ENCODE measurements around the gene PYM1.
A peak's percentile ranks its signal among the peaks of the same experiment; 100 is the strongest.

Gene PYM1

DNA sequence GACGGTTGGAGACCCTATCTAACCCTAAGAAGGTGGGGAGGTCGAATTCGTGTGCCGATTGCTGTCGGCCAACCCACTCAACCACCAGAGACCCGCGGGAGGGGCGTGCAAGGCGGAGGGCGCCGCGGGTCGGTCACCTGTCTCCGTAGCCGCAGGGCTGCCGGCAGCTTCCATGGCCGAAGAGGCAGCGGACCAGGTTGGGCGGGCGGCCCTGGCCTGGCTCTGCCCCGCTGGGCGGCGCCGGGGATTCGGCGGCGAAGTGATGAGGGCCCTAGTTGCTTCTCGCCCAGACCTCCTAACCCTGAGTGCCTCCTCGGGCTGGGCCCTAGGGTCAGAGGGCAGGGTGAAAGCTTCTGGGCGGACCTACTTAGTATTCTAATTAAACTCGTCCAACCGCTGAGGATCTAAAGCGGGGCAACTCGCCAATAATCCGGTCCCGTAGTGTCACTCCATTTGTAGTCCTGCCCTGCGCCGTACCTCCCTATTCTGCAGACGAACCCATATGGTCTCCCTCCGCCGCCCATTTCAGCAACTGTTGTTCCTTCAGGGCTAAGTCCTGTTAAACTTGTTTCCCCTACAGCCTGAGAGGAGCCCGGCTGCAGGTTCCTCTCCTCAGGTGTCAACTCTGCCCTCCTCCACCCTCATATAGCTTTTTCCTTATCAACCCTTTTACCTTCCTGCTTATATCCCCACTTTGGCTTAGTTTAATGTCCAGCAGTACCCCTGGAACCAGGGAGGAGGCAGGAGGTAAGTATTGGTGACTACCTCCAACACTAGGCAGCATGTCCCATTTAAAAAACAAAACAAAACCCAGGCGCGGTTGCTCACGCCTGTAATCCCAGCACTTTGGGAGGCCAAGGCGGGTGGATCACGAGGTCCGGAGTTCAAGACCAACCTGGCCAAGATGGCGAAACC, at the start of gene PYM1:
Gene PYM1, minus strand, starts transcription at position 307 of the 915 bp plus-strand sequence. Its CDS starts 133 bp downstream, at position 174.
- H3K4me3 ChIP-seq (replicated peaks; ENCODE audit: low read depth, low read length) = peak within 1 kb of the TSS; percentile 99
- peak; percentile 74 for DNase-seq (ENCODE audit: low read depth)
- TF ChIP-seq, protein P1, sequence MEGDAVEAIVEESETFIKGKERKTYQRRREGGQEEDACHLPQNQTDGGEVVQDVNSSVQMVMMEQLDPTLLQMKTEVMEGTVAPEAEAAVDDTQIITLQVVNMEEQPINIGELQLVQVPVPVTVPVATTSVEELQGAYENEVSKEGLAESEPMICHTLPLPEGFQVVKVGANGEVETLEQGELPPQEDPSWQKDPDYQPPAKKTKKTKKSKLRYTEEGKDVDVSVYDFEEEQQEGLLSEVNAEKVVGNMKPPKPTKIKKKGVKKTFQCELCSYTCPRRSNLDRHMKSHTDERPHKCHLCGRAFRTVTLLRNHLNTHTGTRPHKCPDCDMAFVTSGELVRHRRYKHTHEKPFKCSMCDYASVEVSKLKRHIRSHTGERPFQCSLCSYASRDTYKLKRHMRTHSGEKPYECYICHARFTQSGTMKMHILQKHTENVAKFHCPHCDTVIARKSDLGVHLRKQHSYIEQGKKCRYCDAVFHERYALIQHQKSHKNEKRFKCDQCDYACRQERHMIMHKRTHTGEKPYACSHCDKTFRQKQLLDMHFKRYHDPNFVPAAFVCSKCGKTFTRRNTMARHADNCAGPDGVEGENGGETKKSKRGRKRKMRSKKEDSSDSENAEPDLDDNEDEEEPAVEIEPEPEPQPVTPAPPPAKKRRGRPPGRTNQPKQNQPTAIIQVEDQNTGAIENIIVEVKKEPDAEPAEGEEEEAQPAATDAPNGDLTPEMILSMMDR (IDR thresholded peaks at IDR 0.05; ENCODE audit: low read length, missing control alignments) = no peak

- peak; percentile 50 for DNase-seq (ENCODE audit: low read depth)
- TF ChIP-seq, protein P1 (IDR thresholded peaks at IDR 0.05; ENCODE audit: low read length, missing control alignments) = no peak
- H3K4me3 ChIP-seq (replicated peaks; ENCODE audit: low read depth, low read length) = peak overlapping the region; percentile 94
Observed at GRCh38 chr12:55974308-55974730, 46.6 kb upstream of the PYM1 start.

GRCh38 chr12:55973599-55974307, 46.1 kb upstream of the PYM1 start, which contains the start of gene RAB5B:
Gene RAB5B, plus strand, starts transcription at chr12:55974078. Its CDS starts 12,883 bp downstream, at chr12:55986961.
- peak within 1 kb of the TSS; percentile 94 for H3K4me3 ChIP-seq (replicated peaks; ENCODE audit: low read depth, low read length)
- peak; percentile 100 for DNase-seq (ENCODE audit: low read depth)
- TF ChIP-seq, protein P1 (IDR thresholded peaks at IDR 0.05; ENCODE audit: low read length, missing control alignments) = peak; percentile 31

DNA sequence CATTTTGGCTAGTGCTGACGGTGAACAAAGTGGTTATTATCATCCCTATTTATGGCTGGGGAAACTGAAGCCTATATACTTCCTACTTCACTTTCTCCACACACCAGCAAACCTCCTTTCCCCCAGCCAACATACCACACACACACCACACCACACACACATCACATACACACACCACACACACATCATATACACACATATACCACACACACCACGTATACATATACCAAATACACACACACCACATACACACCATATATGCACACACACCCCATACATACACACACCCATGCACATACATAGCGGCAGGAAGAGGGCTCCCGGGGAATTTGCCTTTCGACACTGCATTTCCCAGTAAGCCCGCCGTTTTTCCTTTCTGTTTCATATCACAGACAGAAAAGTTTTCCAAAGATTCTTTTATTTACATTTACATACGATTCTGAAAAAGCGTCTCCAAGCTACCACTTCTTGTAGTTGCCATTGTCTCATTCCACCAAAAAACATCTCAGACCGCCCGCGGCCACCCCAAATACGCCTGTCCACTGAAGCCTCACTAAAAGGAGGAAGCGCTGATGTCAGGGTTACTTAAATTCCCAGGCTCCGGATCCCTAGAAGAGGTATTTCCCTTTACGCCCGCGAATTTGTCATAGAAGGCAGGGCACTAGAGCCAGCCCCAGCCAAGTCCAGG, 45.4 kb upstream of the PYM1 start:
- TF ChIP-seq, protein P1 (IDR thresholded peaks at IDR 0.05; ENCODE audit: low read length, missing control alignments) = no peak
- peak overlapping the region; percentile 78 for H3K4me3 ChIP-seq (replicated peaks; ENCODE audit: low read depth, low read length)
- peak; percentile 64 for DNase-seq (ENCODE audit: low read depth)

DNA sequence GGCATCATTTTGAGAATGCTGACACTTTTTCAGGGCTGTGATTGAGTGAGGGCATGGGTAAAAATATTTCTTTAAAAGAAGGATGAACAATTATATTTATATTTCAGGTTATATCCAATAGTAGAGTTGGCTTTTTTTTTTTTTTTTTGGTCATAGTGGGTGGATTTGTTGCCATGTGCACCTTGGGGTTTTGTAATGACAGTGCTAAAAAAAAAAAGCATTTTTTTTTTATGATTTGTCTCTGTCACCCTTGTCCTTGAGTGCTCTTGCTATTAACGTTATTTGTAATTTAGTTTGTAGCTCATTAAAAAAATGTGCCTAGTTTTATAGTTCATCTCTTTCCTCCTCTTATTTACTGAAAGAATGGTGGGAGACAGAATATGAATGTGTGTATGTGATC, 44.8 kb upstream of the PYM1 start:
- peak overlapping the region; percentile 78 for H3K4me3 ChIP-seq (replicated peaks; ENCODE audit: low read depth, low read length)
- TF ChIP-seq, protein P1 (IDR thresholded peaks at IDR 0.05; ENCODE audit: low read length, missing control alignments) = no peak
- no peak for DNase-seq (ENCODE audit: low read depth)

DNA sequence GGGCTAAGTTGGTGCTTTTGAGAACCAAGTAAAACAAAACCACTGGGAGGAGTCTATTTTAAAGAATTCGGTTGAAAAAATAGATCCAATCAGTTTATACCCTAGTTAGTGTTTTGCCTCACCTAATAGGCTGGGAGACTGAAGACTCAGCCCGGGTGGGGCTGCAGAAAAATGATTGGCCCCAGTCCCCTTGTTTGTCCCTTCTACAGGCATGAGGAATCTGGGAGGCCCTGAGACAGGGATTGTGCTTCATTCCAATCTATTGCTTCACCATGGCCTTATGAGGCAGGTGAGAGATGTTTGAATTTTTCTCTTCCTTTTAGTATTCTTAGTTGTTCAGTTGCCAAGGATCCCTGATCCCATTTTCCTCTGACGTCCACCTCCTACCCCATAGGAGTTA, 44.3 kb upstream of the PYM1 start:
- H3K4me3 ChIP-seq (replicated peaks; ENCODE audit: low read depth, low read length) = peak overlapping the region; percentile 78
- peak; percentile 79 for DNase-seq (ENCODE audit: low read depth)
- TF ChIP-seq, protein P1 (IDR thresholded peaks at IDR 0.05; ENCODE audit: low read length, missing control alignments) = no peak

Data from fibroblast of pulmonary artery (primary cell).